Spleen (tissue), 7 donors: ENCODE measurements around the gene NKD1.

Source experiments
- CTCF ChIP-seq, 11 experiments: fragments of 200-600 bp in 7 of 11; fragments of 450-650 bp in 4 of 11; sonication (generic) in 4 of 11; IDR thresholded peaks in 8 of 11; conservative IDR thresholded peaks in 3 of 11; 1 replicate in 7 of 11; 2 replicates in 4 of 11; pipeline versions ENCODE4 v1.4.0 to v1.8.0; 2016 to 2021; ENCODE audit warnings: antibody characterized with exemption in 11 of 11, inconsistent platforms in 4 of 11, mild to moderate bottlenecking in 1 of 11
- POLR2A ChIP-seq, 3 donors: fragments of 450-650 bp; IDR thresholded peaks; one replicate each; pipeline ENCODE4 v1.5.1; 2017; ENCODE audit warnings: antibody characterized with exemption in 3 of 3, mild to moderate bottlenecking in 1 of 3
- POLR2AphosphoS5 ChIP-seq, 3 donors: sonication (generic); formaldehyde crosslinking; IDR thresholded peaks; one replicate each; pipeline ENCODE4 v1.5.1; 2017; ENCODE audit warnings: antibody characterized with exemption in 3 of 3
- donor health status: DM: no; HTN: no; CAD: no; lungs with moderate emphysema.
- donor health status: DM: no; HTN: no; CAD: no.
- donor health status: DM: no; HTN: no; CAD: no.

- TF ChIP-seq CTCF (IDR thresholded peaks at IDR 0.05 in 8 of 11, conservative IDR thresholded peaks at IDR 0.05 in 3 of 11) (no peak), POLR2A (IDR thresholded peaks at IDR 0.05) (no peak), POLR2AphosphoS5 (IDR thresholded peaks at IDR 0.05) (no peak)
These were observed 81.1 kb downstream of the NKD1 start for GRCh38 chr16:50629334-50629733.
